HS-5 (cell line): ENCODE measurements around the gene ZNF154.
"Not testable (repeated sequence)": the region's sequence is repeated elsewhere in the genome, so short reads cannot be mapped to it uniquely, and the experiment has no call there.

Experiments used
- DNase-seq: peaks from one replicate; pipeline ENCODE4 v3.0.0-alpha.2; 2012; ENCODE audit warnings: low read depth

ZNF154 gene

DNA sequence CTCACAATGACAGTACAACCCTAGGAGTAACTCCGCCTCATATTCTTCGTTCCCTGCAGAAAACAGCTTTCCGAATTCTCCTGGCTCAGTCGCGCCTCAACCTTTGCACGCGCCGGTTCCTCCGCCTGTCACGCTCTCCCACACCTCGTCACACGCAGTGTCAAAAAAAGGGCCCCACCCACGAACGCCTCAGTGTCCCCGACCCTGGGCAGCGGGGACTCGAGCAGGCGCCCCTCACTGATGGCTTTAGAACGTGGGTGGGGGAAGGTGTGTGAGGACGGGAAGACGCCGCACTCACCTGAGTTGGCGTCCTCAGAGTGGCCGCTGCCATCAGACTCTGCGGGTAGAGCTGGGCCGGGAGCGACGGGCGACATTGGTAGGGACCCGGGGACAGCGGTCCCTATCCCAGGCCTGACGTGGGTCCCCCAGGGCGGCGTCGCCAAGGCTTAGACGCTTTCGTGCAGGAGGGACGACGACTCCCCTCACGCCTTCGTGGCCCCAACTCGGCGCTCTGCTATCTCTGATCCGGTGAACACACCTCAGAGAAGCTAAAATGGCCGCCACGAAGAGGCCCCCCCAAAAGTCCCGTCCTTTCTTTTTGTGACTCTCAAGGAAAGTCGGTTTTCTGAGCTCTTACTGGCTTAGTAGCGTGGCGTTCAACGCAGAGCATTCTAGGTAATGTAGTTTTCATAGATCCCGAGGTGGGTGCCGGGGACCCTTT is at the start of gene ZNF154:
ZNF154 (minus strand) TSS at position 564 of the 721 bp plus-strand sequence; CDS start at position 331, 233 bp downstream.
- no peak for DNase-seq

DNA sequence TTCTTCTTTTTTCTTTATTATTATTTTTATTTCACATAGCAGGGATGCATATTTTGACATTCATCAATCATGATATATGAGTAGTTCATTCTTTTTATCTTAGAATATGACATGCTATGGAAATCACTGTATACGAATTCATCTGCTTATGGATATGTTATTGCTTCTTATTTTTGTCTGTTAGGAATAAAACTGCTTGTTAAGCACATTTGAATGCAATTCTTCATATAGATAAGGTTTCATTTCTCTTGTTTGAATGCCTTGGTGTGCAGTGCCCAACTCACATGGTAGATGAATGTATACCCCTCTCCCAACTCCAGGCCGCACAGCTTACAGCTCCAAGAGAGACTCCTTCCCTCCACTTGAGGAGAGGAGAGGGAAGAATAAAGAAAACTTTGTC is 48.9 kb upstream of the ZNF154 start:
- DNase-seq, result no peak

DNA sequence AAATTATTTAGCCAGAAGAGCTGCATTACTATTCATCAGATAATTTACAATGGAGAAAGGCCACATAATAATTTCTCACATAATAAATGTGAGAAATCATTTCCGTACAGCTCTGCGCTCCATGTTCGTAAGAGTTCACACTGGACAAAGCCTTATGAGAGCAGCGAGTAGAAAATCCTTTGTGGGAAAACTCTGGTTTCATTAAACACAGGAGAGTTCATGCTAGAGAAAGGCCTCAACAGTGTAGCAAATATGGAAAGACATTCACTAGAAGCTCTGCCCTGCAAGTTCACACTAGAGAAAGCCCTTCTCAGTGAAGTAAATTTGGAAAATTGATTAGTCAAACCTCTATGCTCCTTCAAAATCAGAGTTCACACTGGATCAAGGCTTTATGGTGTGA is 46.0 kb upstream of the ZNF154 start:
- no peak for DNase-seq

DNA sequence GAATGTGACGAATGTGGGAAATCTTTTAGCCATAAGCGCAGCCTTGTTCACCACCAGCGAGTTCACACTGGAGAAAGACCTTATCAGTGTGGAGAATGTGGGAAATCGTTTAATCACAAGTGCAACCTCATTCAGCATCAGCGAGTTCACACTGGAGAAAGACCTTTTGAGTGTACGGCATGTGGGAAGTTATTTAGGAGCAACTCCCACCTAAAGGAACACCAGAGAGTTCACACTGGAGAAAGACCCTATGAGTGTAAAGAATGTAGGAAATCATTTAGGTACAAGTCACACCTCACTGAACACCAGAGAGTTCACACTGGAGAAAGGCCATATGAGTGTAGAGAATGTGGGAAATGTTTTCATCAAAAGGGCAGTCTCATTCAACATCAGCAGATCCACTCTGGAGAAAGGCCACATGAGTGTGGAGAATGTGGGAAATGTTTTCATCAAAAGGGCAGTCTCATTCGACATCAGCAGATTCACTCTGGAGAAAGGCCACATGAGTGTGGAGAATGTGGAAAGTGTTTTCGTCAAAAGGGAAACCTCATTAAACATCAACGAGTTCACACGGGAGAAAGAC is 45.2 kb upstream of the ZNF154 start:
- DNase-seq, result no peak

DNA sequence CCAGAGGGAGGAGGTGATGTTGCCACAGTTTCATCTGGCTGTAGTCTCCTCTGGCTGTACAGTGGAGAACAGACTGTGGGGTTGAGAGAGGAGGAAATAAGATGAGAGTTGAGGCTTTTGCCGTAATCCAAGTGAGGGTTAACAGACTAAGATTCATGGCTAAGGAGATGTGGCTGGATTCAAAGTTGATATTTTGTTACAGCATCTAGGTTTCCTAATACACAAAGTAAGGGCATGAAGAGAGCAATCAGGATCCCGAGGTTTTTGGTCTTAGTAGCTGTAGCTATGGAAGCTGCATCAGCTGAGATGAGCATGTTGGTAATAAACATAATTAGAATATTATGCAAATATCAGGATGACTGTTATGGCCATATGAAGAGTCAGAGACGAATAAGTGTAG is 39.0 kb upstream of the ZNF154 start:
- DNase-seq, result no peak

DNA sequence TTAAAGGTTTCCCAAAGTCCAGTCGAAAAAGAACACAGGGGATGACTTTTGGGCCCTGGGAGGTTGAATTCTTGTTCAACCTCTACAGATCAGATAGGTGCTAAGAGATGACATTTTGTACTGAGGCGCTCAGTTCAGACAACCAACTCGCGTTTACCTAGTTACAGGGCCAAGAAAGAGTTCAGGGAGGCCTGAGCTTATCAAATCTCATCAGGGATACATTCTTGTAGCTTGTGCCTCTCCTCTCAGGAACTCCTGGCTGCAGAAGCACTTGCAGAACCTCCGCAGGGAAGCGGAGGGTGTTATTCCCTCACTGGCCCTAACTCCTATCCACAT is 38.4 kb upstream of the ZNF154 start:
- no peak for DNase-seq

DNA sequence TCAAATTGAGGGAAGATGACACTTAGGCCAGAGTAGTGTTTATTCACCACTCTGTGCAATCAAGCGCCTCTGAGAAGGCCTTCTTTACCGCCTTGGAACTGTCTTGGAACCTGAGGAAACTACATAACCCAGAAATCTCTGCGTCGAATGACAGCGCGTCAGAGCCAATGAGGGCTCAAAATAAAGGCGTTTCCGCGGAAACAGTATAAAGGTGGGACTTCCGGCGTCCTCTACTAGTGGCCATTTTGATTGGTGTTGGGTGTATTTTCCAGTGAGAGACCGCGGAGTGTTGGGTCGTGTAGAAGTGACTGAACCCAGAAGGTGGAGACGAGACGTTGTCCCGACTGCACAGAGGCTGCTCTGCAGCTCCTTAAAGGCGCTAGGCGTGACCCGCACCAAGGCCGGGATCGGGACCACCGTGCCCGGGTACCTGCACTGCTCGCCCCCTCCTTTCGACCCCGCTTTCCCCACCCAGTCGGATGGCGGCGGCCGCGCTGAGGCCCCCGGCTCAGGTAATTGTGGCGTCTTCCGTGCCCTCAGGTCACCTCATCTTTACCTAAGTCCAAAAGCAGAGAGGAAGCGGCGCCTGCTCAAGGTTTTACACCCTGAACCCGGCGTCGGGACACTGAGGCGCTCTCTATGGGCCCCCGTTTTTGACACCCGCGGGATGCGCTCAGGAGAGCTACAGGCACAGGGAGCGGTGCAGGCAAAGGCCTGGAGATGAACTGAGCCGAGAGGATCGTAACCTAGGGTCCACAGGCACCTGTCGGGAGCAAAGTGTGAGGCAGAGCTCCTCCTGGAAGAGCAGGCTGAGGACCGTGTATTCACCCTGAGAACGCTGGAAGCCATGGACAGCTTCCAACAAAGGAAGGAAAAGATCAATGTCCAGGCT is 37.8 kb upstream of the ZNF154 start, which contains the start of gene ZNF776:
ZNF776 (plus strand) TSS at position 236 of the 892 bp plus-strand sequence; CDS start at position 480, 244 bp downstream.
- DNase-seq, result peak; percentile 67

DNA sequence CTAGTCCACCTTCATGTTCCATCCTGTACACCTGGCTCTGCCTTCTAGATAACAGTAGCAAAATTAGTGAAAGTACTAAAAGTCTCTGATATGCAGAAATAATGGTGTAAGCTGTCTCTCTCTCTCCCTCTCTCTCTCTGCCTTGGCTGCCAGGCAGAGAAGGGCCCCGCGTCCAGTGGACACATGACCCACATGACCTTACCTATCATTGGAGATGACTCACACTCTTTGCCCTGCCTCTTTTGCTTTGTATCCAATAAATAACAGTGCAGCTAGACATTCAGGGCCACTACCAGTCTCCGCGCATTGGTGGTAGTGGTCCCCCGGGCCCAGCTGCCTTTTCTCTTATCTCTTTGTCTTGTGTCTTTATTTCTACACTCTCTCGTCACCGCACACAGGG is 29.8 kb upstream of the ZNF154 start:
- DNase-seq, result not testable (repeated sequence)

DNA sequence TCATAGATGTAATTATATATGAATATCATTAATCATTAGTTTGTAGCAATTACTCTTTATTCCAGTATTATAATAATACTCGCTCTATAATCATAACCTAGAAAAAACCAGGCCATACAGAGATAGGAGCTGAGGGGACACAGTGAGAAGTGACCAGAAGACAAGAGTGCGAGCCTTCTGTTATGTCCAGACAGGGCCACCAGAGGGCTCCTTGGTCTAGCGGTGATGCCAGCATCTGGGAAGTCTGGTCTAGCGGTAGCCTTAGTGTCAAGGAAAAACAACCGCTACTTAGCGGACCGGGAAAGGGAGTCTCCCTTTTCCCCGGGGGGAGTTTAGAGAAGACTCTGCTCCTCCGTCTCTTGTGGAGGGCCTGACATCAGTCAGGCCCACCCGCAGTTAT is 29.3 kb upstream of the ZNF154 start:
- not testable (repeated sequence) for DNase-seq

DNA sequence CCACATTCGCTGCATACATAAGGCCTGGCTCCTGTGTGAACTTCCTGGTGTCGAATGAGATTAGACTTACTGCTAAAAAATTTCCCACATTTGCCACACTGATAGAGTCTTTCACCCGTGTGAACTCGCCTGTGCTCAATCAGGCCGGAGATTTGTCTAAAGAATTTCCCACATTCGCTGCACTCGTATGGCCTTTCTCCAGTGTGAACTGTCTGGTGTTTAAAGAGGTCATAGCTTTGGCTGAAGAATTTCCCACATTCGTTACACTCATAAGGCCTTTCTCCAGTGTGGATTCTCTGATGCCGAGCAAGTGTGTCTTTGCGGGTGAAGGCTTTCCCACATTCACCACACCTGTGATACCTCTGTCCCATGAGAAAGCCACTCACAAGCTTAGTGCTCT is 11.9 kb upstream of the ZNF154 start:
- no peak for DNase-seq

DNA sequence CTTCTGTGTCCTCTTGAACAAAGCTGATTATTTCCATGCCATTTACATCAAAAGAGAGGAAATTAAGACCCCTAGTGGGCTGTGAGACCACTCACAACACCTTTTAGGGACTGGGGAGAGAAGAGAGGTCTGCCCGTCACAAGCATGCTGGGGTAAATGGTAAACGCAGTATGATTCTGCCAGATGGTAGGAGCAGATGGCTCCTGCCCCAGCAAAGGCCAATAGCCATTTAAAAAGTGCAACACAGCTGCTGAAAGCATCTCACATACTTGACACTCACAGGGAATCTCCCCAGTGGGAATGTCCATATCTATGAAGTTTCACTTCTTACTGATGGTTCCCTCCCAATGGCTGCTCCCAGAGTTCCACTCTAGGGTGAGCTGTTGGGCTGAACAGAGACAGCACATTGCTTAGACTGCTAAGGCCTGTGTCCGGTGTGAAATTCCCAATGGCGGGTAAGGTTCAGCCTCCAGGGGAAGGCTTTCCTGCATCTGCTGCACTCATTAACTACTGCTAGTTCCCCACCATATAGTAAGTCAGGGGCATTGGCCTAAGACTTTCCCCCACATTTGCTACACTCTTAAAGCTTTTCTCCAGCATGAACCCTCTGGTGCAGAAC is 11.0 kb upstream of the ZNF154 start:
- DNase-seq, result no peak

DNA sequence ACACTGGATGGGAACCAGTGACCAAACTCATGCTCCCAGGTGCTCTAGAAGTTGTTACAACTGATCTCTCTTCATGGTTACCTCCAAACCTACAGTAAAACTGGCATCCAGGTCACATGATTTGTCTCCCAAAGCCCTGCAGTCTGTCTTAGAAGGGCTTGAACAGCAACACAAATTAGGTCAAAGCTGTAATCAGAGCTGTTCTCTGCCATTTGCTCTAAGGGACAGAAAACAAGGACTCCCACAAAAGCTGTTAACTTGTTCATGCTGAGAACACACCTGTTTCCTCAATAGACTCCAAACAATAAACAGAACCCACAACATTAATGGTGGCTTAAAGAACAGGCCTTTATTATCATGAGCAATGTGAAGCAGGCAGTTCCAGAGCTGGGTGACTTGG is 10.4 kb upstream of the ZNF154 start:
- DNase-seq, result no peak

DNA sequence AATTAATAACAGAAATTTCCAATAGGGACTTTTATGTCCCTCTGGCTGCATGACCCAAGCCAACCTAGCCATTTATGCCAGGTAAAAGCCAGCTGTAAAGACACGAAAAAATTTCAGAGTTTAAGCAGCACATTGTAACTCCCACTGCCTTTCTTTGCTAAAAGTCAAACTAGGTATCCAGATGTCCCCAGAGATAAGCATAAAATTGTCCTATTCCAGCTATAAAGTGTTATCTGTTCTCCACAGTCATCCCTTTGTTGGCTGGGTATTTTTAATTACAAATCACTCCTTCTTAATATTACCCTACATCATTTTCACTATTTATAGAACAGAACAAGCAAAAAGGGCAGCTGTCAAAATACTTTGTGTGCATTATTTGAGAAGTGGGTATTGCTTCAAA is 3.2 kb upstream of the ZNF154 start:
- DNase-seq, result no peak

DNA sequence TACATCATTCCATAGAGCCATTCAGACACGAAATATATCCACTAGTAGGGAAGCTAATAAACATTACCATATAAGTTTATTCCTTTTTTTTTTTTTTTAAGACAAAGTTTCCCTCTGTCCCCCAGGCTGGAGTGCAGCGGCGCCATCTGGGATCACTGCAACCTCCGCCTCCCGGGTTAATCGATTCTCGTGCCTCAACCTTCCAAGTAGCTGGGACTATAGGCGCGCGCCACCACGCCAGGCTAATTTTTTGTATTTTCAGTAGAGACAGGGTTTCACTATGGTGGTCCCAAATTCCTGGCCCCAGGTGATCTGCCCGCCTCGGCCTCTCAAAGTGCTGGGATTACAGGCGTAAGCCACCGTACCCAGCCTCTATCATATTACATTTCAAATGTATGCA is 612 bp upstream of the ZNF154 start:
- DNase-seq, result no peak

DNA sequence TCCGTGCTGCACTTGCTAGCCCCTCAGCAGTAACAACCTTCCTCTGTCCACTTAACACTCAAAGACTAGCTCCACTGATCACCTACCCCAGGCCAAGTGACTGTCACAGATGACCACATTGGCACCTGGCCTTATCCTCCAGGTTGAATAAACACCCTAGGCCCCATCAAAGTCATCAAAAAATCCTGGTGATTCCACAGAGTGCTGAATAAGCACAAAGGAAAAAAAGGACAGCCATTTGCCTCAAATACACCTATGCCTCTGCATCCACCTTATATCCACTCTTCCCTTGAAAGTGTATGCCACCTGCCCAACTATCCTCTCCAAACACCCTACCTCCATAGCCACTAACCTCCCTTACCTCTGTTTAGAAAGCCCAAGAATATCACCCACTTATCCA is 2.7 kb downstream of the ZNF154 start:
- DNase-seq, result no peak

DNA sequence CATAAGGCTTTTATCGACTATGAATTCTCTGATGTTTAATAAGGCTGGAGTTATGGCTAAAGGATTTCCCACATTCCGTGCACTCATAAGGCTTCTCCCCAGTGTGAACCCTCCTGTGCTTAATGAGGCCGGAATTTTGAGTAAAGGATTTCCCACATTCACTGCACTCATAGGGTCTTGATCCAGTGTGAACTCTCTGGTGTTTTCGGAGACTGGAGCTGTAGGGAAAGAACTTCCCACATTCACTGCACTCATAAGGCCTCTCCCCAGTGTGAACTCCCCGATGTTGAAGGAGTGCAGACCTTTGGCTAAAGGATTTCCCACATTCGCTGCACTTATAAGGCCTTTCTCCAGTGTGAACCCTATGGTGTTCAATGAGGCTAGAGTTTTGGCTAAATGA is 7.4 kb downstream of the ZNF154 start:
- DNase-seq, result no peak

DNA sequence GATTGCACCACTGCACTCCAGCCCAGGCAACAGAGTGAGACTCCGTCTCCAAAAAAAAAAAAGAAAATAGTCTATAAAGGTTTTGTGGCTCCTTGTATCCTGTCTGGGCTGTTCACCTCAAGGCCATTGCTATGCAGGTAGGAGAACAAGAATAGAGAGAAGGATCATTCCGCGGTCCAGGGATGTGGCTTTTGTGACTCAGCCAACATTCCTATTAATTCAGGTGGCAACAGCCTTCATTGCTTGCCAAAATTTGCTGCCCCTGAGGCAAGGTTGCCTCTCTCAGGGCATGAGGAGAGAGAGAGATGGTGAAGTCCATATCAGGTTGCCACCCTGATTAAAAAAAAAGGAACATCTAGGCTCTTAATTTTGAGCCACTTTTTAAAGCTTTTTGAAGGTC is 19.3 kb downstream of the ZNF154 start:
- DNase-seq, result no peak

DNA sequence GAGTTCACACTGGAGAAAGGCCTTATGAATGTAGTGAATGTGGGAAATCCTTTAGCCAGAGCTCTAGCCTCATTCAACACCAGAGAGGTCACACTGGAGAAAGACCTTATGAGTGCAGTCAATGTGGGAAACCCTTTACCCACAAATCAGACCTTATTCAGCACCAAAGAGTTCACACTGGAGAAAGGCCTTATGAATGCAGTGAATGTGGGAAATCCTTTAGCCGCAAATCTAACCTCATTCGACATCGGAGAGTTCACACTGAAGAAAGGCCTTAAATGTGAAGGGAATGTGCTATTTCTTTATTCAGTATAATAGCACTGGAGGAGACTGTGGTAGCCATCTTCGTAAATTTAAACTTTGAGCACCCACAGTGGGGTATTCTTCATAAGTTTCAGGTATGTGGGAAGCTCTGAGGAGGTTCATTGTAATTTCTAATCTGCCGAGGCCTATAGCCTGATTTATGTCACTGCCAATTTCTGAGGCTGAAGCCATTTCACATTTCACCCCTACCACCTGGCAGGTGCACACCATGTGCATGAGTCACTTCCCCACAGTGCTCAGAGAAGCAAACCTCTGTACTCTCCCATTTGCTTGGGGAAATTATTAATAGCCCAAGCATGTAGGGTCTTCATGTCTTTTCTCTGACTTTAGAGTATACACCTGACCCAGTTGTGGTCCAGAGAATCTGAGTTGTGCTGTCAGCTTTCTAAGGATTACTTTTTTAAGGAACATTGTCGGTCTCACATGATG is 20.8 kb downstream of the ZNF154 start:
- DNase-seq, result no peak

DNA sequence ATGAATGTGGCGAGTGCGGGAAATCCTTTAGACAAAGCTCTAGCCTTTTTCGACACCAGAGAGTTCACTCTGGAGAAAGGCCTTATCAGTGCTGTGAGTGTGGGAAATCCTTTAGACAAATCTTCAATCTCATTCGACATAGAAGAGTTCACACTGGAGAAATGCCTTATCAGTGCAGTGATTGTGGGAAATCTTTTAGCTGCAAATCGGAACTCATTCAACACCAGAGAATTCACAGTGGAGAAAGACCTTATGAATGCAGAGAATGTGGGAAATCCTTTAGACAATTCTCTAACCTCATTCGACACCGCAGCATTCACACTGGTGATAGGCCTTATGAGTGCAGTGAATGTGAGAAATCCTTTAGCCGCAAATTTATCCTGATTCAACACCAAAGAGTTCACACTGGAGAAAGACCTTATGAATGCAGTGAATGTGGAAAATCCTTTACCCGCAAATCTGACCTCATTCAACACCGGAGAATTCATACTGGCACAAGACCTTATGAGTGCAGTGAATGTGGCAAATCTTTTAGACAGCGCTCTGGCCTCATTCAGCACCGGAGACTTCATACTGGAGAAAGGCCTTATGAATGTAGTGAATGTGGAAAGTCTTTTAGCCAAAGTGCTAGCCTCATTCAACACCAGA is 21.5 kb downstream of the ZNF154 start:
- DNase-seq, result no peak

DNA sequence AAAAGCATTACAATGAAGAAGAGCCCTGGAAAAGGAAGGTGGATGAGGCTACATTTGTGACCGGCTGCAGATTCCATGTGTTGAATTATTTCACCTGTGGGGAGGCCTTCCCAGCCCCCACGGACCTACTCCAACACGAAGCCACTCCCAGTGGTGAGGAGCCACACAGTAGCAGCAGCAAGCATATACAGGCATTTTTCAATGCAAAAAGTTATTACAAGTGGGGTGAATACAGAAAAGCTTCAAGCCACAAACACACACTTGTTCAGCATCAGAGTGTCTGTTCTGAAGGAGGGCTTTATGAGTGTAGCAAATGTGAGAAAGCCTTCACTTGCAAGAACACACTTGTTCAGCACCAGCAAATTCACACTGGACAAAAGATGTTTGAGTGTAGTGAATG is 22.3 kb downstream of the ZNF154 start:
- DNase-seq, result no peak

DNA sequence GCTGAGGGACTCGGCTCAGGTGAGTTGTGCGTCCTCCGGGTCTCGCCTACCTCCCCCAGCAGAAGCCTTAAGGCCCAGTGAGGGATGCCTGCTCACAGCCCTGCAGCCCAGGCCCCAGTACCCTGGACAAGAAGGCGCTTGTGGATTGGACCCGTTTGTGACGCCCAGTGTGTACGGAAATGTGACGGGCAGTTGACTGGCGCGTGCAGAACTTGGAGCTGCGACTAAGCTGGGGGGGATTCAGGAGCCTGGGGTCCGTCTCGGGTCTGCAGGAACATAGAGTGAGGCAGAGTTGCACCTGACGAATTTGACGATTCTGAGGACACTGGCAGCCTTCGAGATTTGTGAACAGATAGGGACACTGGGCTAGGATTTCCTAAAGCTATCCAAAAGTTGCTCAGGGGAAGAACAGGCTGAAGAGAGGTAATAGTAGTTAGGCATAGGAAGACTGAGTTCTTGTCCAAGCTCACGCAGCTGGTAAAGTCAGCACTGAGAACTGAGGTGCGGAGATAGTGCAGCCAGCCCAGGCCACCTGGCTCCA is 26.7 kb downstream of the ZNF154 start:
- DNase-seq, result no peak
